Right hindlimb (tissue), 1 donor: ENCODE results near the gene OR52L1.

Experiments used
- DNase-seq: peaks from one replicate; pipeline ENCODE4 v3.0.0-alpha.2; 2018

OR52L1 gene

GRCh38 chr11:5938603-5938965 lies 48.2 kb downstream of the OR52L1 start:
- no peak for DNase-seq

- no peak for DNase-seq
These were observed 48.8 kb downstream of the OR52L1 start for GRCh38 chr11:5937868-5938602.
